GM19372 (cell line): ENCODE measurements around the gene KDM4C.
A peak's percentile ranks its signal among the peaks of the same experiment; 100 is the strongest.

ENCODE experiments used
- ATAC-seq: cut with Tn5 transposase; IDR thresholded peaks from one replicate; pipeline ENCODE4 v1.9.1; 2021; ENCODE audit warnings: mild to moderate bottlenecking, low read depth, moderate library complexity; ENCODE audit not compliant: unreplicated experiment

Gene KDM4C

GRCh38 chr9:7147121-7148090 lies 389.6 kb downstream of the KDM4C start:
- no peak for ATAC-seq

- no peak for ATAC-seq
These were observed 390.5 kb downstream of the KDM4C start for GRCh38 chr9:7148243-7148765.

GRCh38 chr9:7149258-7149657 lies 391.5 kb downstream of the KDM4C start:
- ATAC-seq: no peak

- peak; percentile 56 for ATAC-seq
These were observed 392.5 kb downstream of the KDM4C start for GRCh38 chr9:7150153-7150890.

- ATAC-seq: no peak
These were observed 395.4 kb downstream of the KDM4C start for GRCh38 chr9:7153134-7153533.

- no peak for ATAC-seq
These were observed 395.8 kb downstream of the KDM4C start for GRCh38 chr9:7153566-7153965.

GRCh38 chr9:7154003-7154619 lies 396.3 kb downstream of the KDM4C start:
- ATAC-seq: no peak

GRCh38 chr9:7154650-7155049 lies 396.9 kb downstream of the KDM4C start:
- ATAC-seq: no peak

- ATAC-seq: no peak
These were observed 403.7 kb downstream of the KDM4C start for GRCh38 chr9:7161469-7161868.

GRCh38 chr9:7163932-7164331 lies 406.2 kb downstream of the KDM4C start:
- ATAC-seq: no peak

- no peak for ATAC-seq
These were observed 406.9 kb downstream of the KDM4C start for GRCh38 chr9:7164440-7165330.

- no peak for ATAC-seq
These were observed 407.7 kb downstream of the KDM4C start for GRCh38 chr9:7165331-7165975.

GRCh38 chr9:7166074-7166473 lies 408.3 kb downstream of the KDM4C start:
- ATAC-seq: no peak

GRCh38 chr9:7169717-7170389 lies 412.1 kb downstream of the KDM4C start:
- no peak for ATAC-seq

- no peak for ATAC-seq
These were observed 413.8 kb downstream of the KDM4C start for GRCh38 chr9:7171396-7172153.

- no peak for ATAC-seq
These were observed 414.7 kb downstream of the KDM4C start for GRCh38 chr9:7172154-7173115.

- no peak for ATAC-seq
These were observed 415.4 kb downstream of the KDM4C start for GRCh38 chr9:7173139-7173538.
